Measurements from ENCODE around the gene PIGT.

- TF ChIP-seq POLR2A (IDR thresholded peaks at IDR 0.05) (no peak), CTCF (IDR thresholded peaks at IDR 0.05) (no peak), POLR2AphosphoS5 (IDR thresholded peaks at IDR 0.05) (no peak)
Measured at GRCh38 chr20:45378191-45378590, 37.8 kb upstream of the PIGT start, which contains the start of gene TP53TG5.
